GM21390 (cell line): ENCODE results near the gene PGBD2.
A peak's percentile ranks its signal among the peaks of the same experiment; 100 is the strongest.
"Not testable (repeated sequence)": the region's sequence is repeated elsewhere in the genome, so short reads cannot be mapped to it uniquely, and the experiment has no call there.

Experiments
- ATAC-seq: cut with Tn5 transposase; IDR thresholded peaks from one replicate; pipeline ENCODE4 v1.9.1; 2021; ENCODE audit not compliant: unreplicated experiment

PGBD2 gene

DNA sequence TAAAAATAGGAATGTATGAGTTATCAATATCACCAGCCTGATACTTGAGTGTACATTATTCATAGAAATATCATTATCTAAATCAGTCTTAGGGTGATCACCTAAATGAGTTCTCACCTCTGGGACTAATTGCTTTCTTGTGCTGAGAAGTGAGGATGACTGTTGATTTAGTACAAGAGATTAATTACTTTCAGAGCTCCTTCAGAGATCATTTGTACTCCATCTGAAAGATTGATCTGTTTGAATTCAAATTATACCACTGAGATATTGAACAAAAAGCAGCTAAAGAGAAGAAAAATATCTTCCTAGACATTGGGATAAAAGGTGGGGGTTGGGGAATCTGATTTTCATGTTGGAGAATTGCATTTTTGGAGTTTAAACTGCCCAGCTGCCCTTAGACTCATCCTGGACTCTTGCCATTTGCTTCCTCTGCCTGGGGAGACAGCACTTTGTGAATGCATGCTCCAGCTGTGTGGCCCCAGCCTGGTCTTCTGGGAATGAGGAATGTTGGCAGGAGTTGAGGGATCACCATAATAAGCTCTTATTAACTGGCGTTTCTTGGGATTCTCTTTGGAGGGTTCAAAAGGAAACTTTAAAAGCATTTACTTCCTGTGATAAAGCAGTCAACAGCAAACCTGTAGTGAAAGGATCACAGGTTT is 19.7 kb upstream of the PGBD2 start:
- ATAC-seq = no peak

DNA sequence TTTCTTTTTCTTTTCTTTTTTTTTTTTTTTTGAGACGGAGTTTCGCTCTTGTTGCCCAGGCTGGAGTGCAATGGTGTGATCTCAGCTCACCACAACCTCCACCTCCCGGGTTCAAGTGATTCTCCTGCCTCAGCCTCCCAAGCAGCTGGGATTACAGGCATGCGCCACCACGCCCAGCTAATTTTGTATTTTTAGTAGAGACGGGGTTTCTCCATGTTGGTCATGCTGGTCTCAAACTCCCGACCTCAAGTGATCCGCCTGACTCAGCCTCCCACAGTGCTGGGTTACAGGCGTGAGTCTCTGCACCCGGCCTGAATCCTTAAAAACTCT is 16.2 kb upstream of the PGBD2 start:
- ATAC-seq = not testable (repeated sequence)

DNA sequence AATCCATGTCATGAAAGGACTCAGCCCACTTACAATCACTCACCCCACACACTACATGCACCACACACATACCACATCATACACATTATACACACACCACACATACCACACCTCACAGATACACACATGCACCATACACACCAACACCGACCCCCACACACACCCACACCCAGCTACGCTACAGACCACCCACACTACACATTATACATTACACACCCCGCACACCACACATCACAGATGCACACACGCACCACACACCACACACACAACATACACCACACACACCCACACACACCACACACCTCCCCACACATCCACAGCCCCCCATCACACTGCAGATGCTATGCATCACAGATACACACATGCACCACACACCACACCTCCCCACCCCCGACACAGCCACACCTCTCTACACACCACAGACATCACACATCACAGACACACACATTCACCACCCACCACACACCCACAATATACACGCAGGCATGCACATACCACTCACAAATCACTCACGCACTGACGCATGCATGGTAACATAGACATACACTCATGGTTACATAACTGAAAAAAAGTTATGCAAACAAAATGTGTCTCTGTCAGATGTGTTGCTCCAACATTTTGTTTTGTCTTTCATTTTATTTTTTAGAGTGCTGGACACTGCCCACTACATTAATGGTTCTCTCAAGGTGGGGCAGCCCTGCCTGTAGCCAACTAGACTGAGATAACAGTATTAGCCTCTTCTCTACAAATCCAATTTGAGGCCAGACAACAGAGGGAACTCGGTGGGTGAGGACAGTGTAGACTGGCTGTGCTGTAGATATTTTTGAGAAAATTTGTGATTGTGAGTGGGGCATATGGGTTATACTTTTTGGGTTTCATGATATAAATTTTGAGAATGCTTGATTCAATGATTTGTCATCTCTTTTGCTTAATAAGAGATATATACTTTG is 15.2 kb upstream of the PGBD2 start:
- ATAC-seq = no peak

DNA sequence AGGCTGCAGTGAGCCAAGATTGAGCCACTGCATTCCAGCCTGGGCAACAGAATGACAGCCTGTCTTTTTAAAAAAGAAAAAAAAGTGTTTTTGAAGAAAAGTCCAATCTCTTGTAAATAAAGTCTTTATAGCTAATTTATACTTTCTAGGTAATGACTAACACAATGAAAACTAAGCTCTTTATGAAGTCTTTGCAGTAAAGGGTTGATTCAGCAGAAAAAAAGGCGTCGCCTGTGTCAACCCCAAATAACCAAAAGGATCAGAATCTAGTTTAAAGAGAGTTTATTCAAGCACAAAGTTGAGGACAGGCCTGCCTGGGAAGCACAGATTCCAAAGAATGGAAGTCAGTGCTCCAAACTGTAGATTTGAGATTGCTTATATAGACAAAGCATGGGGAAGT is 14.3 kb upstream of the PGBD2 start:
- ATAC-seq = no peak

DNA sequence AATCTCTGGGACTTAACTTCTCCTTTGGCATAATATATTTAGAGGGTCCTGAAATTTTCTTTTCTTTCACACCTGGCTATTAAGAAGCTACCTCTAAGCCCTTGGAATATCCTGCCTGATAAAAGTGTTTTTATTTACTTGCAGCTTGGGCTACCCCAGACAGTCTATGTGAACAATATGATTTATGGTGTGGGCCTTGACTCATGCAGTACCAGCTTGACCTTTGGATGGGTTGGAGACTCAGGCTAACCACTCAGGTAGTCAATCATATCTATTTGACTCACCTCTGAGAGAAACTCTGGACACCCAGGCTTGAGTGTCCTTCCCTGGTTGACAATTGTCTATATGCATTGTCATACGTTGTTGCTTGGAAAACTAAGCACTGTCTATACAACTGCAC is 13.4 kb upstream of the PGBD2 start:
- ATAC-seq = no peak

DNA sequence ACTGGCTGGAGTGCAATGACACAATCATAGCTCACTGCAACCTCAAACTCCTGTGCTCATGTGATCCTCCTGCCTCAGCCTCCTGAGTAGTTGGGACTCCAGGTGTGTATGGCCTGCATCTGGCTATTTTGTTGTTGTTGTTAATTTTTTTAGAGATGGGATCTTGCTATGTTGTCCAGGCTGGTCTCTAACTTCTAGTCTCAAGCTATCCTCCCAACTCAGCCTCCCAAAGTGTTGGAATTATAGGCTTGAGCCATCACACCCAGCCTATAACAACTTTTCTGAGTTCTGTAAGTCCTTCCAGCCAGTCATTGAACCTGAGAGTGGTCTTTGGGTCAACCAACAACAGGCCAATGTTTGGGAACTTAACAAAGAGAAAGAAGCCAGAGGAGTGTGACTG is 11.2 kb upstream of the PGBD2 start:
- no peak for ATAC-seq

DNA sequence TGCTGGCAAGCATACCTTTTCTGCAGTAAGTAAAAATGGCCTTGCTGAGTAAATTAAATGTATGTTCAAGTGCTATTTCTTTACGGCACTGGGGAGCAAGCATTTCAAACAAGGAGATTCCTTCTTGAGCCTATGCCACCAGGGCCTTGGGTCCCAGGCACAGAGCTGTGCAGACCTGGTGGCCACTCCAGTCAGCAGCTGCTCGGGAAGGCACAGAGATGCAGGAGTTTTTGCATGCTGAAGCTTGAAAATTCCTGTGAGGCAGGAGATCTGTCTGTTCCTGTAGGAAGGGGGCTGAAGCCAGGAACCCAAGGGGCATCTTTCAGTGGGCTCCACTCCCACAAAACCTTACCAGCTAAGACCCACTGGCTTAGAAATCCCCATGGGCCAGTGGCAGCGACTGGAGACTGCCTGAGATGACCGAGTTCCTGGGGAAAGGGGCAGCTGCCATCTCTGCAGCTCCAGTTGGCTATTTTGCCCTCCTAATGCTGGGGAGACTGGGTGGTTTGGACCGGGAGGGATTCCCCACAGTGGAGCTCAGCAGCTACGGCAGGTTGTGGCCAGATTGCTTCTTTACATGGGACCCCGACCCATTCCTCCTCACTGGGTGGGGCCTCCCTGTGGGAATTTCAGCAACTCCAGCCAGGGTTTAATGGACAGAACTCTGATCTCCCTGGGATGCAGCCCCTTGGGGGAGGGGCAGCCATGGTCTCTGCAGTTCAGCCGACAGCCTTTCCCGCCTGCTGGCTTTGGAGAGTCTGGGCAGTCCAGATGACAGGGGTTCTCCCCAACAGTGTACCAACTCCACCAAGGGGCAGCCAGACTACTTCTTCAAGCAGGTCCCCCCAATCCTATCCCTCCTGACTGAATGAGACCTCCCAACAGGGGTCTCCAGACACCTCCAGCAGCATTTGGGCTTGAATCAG is 8.4 kb upstream of the PGBD2 start:
- no peak for ATAC-seq

DNA sequence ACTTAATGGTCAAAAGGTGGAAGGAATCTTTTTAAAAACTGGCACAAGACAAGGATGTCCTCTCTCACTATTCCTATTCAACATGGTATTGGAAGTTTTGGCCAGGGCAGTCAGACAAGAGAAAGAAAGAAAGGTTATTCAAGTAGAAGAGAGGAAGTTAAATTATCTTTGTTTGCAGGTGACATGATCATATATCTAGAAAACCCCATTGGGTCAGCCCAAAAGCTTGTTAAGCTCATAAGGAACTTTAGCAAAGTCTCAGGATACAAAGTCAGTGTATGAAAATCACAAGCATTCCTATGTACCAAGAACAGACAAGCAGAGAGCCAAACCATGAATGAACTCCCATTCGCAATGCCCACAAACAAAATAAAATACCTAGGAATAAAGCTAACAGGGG is 5.4 kb upstream of the PGBD2 start:
- ATAC-seq = no peak

DNA sequence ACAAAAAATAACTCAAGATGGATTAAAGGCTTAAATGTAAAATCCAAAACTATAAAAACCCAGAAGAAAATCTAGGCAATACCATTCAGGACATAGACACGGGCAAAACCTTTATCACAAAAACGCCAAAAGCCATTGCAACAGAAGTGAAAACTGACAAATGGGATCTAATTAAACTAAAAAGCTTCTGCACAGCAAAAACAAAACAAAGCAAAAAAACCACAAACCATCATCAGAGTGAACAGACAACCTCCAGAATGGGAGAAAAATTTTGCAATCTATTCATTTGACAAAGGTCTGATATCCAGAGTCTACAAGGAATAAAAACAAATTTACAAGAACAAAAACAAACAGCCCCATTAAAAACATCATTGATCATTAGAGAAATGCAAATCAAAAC is 4.5 kb upstream of the PGBD2 start:
- ATAC-seq = no peak

DNA sequence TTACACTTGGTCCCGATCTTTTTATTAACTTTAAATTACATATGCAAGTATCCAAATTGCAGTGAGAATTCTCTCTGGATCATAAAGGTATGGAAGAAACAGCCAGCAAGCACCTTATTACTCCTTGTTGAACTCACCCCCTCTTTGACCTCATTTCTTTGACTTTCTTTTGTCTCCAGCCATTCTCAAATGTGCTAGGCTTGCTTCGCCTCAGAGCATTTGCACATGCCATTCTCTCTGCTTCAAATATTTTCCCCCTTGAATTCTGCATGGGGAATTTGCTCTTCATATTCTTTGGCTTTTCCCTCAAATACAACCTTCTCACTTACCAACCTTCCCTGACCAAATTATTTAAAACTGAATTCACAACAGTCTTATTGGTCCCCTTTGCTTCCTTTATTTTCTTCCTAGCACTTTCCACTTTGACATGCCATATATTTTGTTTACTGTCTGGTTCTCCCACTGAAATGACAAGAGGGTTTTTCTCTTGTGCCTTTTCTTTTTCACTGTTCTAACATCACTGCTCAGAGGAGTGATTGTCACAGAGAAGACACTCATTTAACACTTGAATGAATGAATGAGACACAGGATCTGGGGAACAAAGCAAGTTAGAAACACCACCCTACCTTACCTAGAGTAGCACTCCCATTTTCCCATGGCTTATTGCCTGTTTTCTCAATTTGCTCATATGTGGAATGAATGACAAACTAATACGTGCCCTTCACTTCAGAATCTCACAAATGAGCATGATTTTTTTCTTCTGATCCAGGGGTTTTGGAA is 1.4 kb upstream of the PGBD2 start:
- ATAC-seq = no peak

DNA sequence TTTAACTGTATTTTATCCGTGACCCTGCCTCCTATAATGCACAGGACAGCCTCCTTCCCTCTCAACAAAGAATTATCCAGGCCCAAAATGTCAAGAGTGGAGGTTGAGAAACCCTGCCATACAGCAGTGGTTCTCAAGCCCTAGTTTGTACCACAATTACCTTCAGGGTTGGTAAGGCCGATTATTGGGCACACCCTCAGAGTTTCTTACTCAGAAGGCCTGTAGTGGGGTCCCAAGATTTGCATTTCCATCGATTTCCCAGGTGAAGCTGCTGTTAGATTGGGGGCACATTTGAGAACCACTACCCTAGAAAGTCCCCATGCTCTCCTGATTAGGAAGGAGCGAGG is 400 bp upstream of the PGBD2 start:
- peak; percentile 9 for ATAC-seq

DNA sequence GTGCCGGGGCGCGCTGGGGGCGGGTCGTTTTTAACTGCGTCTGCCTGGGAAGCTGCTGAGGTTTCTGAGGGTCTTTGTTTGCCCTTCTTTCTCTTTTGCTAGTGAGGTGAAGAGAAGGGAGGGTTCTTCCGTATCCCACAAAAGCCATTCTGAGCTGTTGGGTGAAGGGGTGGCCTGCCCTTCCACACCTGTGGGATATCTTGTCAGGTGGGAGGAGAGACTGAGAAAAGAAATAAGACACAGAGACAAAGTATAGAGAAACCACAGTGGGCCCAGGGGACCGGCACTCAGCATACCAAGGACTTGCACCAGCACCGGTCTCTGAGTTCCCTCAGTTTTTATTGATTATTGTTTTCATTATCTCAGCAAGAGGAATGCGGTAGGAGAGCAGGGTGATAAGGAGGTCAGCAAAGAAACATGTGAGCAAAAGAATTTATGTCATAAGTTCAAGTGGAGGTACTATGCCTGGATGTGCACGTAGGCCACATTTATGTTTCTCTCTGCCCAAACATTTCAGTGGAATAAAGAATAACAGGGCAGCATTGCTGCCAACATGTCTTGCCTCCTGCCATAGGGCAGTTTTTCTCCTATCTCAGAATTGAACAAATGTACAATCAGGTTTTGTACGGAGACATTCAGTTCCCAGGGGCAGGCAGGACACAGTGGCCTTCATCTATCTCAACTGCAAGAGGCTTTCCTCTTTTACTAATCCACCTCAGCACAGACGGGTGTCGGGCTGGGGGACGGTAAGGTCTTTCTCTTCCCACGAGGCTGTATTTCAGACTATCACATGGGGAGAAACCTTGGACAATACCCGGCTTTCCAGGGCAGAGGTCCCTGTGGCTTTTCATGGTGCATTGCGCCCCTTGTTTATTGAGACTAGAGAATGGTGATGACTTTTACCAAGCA is 972 bp downstream of the PGBD2 start:
- ATAC-seq = peak; percentile 24

DNA sequence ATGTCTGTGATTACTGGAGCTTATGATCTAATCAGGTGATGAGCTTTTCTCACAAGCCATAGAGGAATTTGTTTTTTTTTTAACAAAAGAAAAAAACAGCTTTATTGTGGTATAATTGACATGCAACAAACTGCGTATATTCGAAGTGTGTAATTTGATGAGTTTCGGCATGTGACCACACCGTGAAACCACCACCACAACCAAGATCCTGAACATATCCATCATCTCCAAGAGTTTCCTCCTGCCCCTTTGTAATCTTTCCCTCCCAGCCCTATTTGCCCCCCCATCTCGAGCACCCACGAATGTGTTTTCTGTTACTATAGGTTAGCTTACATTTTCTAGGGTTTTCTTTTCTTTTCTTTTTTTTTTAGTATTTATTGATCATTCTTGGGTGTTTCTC is 4.7 kb downstream of the PGBD2 start:
- ATAC-seq = no peak

DNA sequence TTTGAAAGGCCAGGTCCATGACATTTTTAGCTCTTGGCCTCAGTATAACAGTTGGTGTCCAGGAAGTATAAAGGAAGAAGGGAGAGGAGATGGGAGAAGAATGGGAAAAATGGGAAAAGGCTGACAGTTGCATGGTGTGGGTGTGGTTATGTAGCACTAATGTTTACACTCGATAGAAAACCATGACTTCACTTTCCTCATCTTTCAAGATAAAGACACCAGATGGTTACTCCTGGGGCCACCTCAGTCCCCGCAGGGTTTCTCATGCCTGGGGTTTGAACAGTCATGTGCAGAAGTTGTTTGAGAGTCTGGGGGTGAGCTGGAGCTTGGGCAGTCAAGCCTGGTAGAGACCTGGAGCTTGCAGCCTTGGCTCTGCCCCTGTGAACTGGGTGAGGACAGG is 7.9 kb downstream of the PGBD2 start:
- ATAC-seq = no peak

DNA sequence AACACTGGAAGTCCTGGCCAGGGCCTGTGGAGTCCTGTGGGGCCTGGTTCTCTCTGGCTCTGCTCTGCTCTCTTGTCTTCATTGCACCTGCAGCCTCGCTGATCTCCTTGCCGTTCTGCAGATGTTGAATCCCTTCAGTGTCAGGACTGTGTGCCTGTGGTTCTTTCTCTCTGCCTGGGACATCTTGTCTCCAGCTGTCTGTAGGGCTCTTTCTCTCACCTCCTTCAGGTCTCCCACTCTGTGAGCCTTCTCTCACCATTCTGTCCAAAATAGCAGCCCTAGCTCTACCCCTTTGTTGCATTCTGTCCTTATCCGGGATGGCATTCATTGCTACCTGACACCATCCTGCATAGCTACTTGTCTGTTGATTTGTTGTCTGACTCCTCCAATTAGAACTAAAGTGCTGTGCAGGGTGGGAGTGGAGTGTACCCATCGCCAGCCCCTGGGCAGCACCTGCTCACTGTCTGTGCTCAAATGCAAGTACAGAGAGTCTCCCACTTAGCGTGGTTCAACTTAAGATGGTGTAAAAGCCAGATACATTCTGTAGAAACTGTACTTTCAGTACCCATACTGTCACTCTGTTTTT is 8.9 kb downstream of the PGBD2 start:
- ATAC-seq = no peak

DNA sequence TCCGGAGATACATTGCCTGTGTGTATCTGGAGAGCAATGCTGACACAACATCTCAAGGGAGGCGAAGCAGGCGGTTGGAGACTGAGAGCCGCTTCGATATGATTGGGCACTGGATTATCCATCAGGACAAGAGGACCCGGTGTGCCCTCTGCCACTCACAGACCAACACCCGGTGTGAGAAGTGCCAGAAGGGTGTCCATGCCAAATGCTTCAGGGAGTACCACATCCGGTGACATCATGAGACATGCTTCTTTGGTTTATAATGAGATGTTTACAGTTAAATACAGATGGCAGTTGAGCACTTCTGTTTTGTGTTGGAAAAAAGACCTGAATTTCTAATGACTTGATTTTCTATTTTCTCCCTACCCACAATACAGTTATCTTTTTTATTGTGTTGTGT is 12.1 kb downstream of the PGBD2 start:
- no peak for ATAC-seq

DNA sequence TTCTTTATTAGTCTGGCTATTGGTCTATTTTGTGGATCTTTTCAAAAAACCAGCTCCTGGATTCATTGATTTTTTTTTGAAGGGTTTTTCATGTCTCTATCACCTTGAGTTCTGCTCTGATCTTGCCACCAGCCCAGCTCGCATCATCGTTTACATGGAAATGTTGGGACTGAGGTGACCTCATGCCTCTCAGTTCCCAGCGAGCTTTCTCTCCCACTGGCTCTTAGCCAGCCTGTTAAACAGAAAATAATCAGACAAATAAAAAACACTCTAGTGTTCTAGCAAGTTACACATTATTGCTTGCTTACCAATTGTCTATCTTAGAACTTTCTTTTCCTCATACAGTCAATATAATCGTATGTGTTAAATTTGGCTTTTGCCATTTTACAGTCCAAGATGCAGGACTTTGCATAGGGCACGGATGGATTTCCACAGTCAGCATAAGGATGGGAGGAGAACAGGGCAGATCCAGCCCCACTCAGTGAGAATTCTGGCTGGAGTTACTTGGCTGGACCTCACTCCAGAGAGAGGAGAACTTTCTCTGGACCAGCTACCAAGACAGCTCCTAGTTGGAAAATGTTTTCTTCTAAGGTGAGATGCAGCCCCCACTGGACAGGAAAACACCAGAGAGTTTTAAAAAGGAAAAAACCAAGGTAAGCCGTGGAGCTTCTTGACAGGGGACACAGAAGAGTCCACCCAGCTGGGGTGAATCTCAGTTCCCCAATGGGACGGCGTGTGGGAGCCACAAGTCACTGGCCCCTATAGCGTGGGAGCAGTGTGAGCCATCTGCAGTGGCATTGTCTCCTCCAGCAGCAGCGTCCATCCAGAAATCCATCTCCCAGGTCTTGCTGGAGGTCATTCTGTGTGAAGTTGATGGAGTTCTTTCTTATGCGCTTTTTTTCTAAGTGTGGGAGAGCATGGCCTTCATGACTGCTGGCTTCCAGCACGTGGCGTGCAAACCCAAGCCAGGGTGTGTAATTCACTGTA is 17.6 kb downstream of the PGBD2 start:
- no peak for ATAC-seq
